ENCODE measurements around the gene CHCHD3.

CHCHD3 gene

DNA sequence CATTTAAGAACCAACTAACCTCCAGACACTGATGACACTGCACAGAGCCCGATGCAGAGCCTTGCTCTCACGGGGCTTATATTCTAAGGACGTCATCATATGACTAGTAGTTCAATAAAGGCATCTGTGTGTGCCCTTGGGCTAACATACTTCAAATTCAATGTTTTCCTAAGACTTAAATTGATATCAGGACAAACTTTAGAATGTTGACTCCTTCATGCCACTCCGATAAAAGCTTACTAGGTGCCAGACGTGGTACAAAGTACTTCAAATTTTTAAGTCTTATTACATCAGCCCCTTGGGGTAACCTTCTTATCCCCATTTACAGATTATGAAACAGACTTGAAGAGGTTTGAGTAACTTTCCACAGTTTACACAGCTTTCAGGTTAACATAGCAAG is 314.5 kb downstream of the CHCHD3 start:
- Mint-ChIP-seq H3K27me3 (peaks cover 29% of the 10 kb centered on the region), H3K4me1 (no peaks in the 10 kb centered on the region), H3K9me3 (peaks cover 13% of the 10 kb centered on the region), H3K4me3 (no peak overlapping the region), H3K36me3 (ENCODE audit: insufficient read depth) (no peaks in the 10 kb centered on the region), H3K27ac (ENCODE audit: low read depth) (no peak overlapping the region)
- ATAC-seq (replicated peaks; ENCODE audit: extremely low read depth, poor library complexity, severe bottlenecking) (no peak), DNase-seq (ENCODE audit: low spot score in 2 of 2) (no peak)

DNA sequence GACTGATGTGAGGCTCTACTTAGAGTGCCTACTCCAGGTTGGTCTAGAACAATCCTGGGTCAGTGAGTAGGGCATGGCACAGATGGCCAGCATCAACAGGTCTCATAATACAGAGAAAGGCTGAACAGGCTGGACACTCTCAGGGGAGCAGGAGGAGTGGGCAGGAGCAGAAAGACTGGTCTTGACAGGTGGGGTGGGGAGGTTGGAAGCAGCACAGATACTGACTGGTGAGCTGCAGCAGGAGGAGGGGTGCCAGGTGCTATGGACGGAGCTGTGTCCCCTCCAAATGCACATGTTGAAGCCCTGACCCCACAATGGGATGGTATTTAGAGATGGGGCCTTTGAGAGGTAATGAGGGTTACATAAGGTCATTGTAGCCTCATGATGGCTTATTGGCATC is 315.2 kb downstream of the CHCHD3 start:
- no peaks in the 10 kb centered on the region for H3K36me3 Mint-ChIP-seq (ENCODE audit: insufficient read depth)
- peaks cover 13% of the 10 kb centered on the region for H3K9me3 Mint-ChIP-seq
- H3K27me3 Mint-ChIP-seq = peaks cover 29% of the 10 kb centered on the region
- H3K4me3 Mint-ChIP-seq = no peak overlapping the region
- ATAC-seq (replicated peaks; ENCODE audit: extremely low read depth, poor library complexity, severe bottlenecking) (no peak), DNase-seq (ENCODE audit: low spot score in 2 of 2) (no peak)
- H3K27ac Mint-ChIP-seq (ENCODE audit: low read depth) = no peak overlapping the region
- no peaks in the 10 kb centered on the region for H3K4me1 Mint-ChIP-seq

GRCh38 chr7:132765861-132766260 is 316.0 kb downstream of the CHCHD3 start:
- peaks cover 13% of the 10 kb centered on the region for H3K9me3 Mint-ChIP-seq
- peaks cover 28% of the 10 kb centered on the region for H3K27me3 Mint-ChIP-seq
- no peak overlapping the region for H3K4me3 Mint-ChIP-seq
- no peak overlapping the region for H3K27ac Mint-ChIP-seq (ENCODE audit: low read depth)
- no peak for ATAC-seq (replicated peaks; ENCODE audit: extremely low read depth, poor library complexity, severe bottlenecking)
- no peaks in the 10 kb centered on the region for H3K36me3 Mint-ChIP-seq (ENCODE audit: insufficient read depth)
- no peaks in the 10 kb centered on the region for H3K4me1 Mint-ChIP-seq
- DNase-seq (ENCODE audit: low spot score in 2 of 2) = no peak

GRCh38 chr7:132764762-132765161 is 317.1 kb downstream of the CHCHD3 start:
- peaks cover 17% of the 10 kb centered on the region for H3K27me3 Mint-ChIP-seq
- H3K36me3 Mint-ChIP-seq (ENCODE audit: insufficient read depth) = no peaks in the 10 kb centered on the region
- no peak overlapping the region for H3K4me3 Mint-ChIP-seq
- no peaks in the 10 kb centered on the region for H3K4me1 Mint-ChIP-seq
- no peak overlapping the region for H3K27ac Mint-ChIP-seq (ENCODE audit: low read depth)
- DNase-seq (ENCODE audit: low spot score in 2 of 2) (no peak), ATAC-seq (replicated peaks; ENCODE audit: extremely low read depth, poor library complexity, severe bottlenecking) (no peak)
- H3K9me3 Mint-ChIP-seq = peaks cover 4% of the 10 kb centered on the region

GRCh38 chr7:132760866-132761265 is 321.0 kb downstream of the CHCHD3 start:
- H3K4me3 Mint-ChIP-seq = no peak overlapping the region
- DNase-seq (ENCODE audit: low spot score in 2 of 2) = no peak
- no peaks in the 10 kb centered on the region for H3K4me1 Mint-ChIP-seq
- no peak overlapping the region for H3K27ac Mint-ChIP-seq (ENCODE audit: low read depth)
- no peaks in the 10 kb centered on the region for H3K36me3 Mint-ChIP-seq (ENCODE audit: insufficient read depth)
- ATAC-seq (replicated peaks; ENCODE audit: extremely low read depth, poor library complexity, severe bottlenecking) = no peak
- no peaks in the 10 kb centered on the region for H3K9me3 Mint-ChIP-seq
- H3K27me3 Mint-ChIP-seq = peaks cover 4% of the 10 kb centered on the region

- no peaks in the 10 kb centered on the region for H3K27me3 Mint-ChIP-seq
- H3K27ac Mint-ChIP-seq (ENCODE audit: low read depth) = no peak overlapping the region
- no peaks in the 10 kb centered on the region for H3K9me3 Mint-ChIP-seq
- no peaks in the 10 kb centered on the region for H3K4me1 Mint-ChIP-seq
- H3K4me3 Mint-ChIP-seq = no peak overlapping the region
- DNase-seq (ENCODE audit: low spot score in 2 of 2) (no peak), ATAC-seq (replicated peaks; ENCODE audit: extremely low read depth, poor library complexity, severe bottlenecking) (no peak)
- no peaks in the 10 kb centered on the region for H3K36me3 Mint-ChIP-seq (ENCODE audit: insufficient read depth)
Measured at GRCh38 chr7:132760244-132760623, 321.7 kb downstream of the CHCHD3 start.

GRCh38 chr7:132759482-132760243 is 322.2 kb downstream of the CHCHD3 start:
- Mint-ChIP-seq H3K4me3 (no peak overlapping the region), H3K9me3 (no peaks in the 10 kb centered on the region), H3K27ac (ENCODE audit: low read depth) (no peak overlapping the region), H3K27me3 (no peaks in the 10 kb centered on the region), H3K4me1 (no peaks in the 10 kb centered on the region), H3K36me3 (ENCODE audit: insufficient read depth) (no peaks in the 10 kb centered on the region)
- ATAC-seq (replicated peaks; ENCODE audit: extremely low read depth, poor library complexity, severe bottlenecking) = no peak
- DNase-seq (ENCODE audit: low spot score in 2 of 2) = no peak

DNA sequence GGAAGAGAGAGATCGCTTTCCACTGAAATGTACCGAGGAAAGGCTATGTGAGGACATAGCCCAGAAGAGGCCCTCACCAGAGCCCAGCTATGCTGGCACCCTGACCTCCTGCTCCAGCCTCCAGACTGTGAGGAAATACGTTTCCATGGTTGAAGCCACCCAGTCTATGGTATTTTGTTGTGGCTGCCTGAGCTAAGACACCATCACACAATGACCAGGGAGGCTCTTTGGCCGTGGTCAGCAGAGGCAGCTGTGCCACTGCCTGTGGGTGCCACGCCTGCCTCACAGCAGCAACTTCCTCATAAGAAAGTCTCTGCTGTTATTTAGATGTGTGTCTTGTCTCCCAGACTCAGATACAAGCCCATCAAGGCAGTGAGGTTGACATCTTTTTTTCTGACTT is 322.9 kb downstream of the CHCHD3 start:
- Mint-ChIP-seq H3K36me3 (ENCODE audit: insufficient read depth) (no peaks in the 10 kb centered on the region), H3K9me3 (no peaks in the 10 kb centered on the region), H3K4me3 (no peak overlapping the region), H3K27me3 (no peaks in the 10 kb centered on the region), H3K4me1 (no peaks in the 10 kb centered on the region), H3K27ac (ENCODE audit: low read depth) (no peak overlapping the region)
- ATAC-seq (replicated peaks; ENCODE audit: extremely low read depth, poor library complexity, severe bottlenecking) = no peak
- DNase-seq (ENCODE audit: low spot score in 2 of 2) = no peak

DNA sequence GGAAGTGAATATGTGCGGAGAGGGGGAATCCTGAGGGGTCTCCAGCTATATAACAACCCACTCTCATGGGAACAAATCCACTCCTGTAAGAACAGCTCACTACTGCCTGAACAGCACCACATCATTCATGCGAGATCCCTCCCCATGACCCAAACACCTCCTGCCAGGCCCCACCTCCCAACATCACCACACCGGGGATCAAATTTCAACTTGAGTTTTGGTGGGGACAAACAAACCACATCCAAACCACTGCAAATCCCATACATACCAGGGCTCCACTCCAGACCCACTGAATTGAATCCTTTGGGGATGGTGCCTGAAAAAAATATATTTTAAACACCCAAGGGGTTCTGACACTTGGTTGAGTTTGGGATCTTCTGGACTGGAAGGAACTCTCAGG is 324.1 kb downstream of the CHCHD3 start:
- Mint-ChIP-seq H3K4me3 (no peak overlapping the region), H3K36me3 (ENCODE audit: insufficient read depth) (no peaks in the 10 kb centered on the region), H3K9me3 (no peaks in the 10 kb centered on the region), H3K27me3 (no peaks in the 10 kb centered on the region), H3K4me1 (no peaks in the 10 kb centered on the region), H3K27ac (ENCODE audit: low read depth) (no peak overlapping the region)
- DNase-seq (ENCODE audit: low spot score in 2 of 2) (no peak), ATAC-seq (replicated peaks; ENCODE audit: extremely low read depth, poor library complexity, severe bottlenecking) (no peak)

DNA sequence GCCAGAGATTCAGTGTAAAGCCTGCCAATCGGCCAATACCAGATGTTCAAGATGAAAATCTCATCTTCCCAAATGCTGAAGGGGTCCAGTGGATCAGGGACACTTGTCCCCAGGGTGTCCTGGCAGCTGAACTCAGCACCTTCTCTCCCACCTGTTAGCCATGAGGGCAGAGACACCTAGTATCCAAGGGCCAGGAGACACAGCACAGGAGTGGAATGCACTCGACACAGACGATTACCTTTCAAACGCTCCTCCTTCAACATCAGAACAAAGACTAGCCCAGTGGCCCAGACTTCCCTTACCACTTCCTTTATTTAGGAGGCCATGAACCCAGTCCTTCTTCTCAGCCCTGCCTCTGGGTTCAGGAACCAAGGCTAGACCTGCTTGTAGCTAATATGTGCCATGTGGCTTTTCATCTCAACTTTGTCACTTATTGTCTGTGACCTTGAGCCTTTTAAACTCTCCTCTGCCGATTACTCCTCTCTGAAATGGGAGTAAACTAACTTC is 325.4 kb downstream of the CHCHD3 start:
- Mint-ChIP-seq H3K4me1 (no peaks in the 10 kb centered on the region), H3K36me3 (ENCODE audit: insufficient read depth) (no peaks in the 10 kb centered on the region), H3K4me3 (no peak overlapping the region), H3K27me3 (no peaks in the 10 kb centered on the region), H3K27ac (ENCODE audit: low read depth) (no peak overlapping the region), H3K9me3 (no peaks in the 10 kb centered on the region)
- DNase-seq (ENCODE audit: low spot score in 2 of 2) (no peak), ATAC-seq (replicated peaks; ENCODE audit: extremely low read depth, poor library complexity, severe bottlenecking) (no peak)

GRCh38 chr7:132755538-132756483 is 326.1 kb downstream of the CHCHD3 start:
- Mint-ChIP-seq H3K4me1 (no peaks in the 10 kb centered on the region), H3K27ac (ENCODE audit: low read depth) (no peak overlapping the region), H3K4me3 (no peak overlapping the region), H3K9me3 (no peaks in the 10 kb centered on the region), H3K36me3 (ENCODE audit: insufficient read depth) (no peaks in the 10 kb centered on the region), H3K27me3 (peaks cover 3% of the 10 kb centered on the region)
- ATAC-seq (replicated peaks; ENCODE audit: extremely low read depth, poor library complexity, severe bottlenecking) (no peak), DNase-seq (ENCODE audit: low spot score in 2 of 2) (no peak)

- no peaks in the 10 kb centered on the region for H3K36me3 Mint-ChIP-seq (ENCODE audit: insufficient read depth)
- DNase-seq (ENCODE audit: low spot score in 2 of 2) (no peak), ATAC-seq (replicated peaks; ENCODE audit: extremely low read depth, poor library complexity, severe bottlenecking) (no peak)
- H3K4me3 Mint-ChIP-seq = no peak overlapping the region
- H3K27ac Mint-ChIP-seq (ENCODE audit: low read depth) = no peak overlapping the region
- H3K27me3 Mint-ChIP-seq = peaks cover 22% of the 10 kb centered on the region
- H3K4me1 Mint-ChIP-seq = no peaks in the 10 kb centered on the region
- H3K9me3 Mint-ChIP-seq = no peaks in the 10 kb centered on the region
Measured at GRCh38 chr7:132752431-132752830, 329.5 kb downstream of the CHCHD3 start.

DNA sequence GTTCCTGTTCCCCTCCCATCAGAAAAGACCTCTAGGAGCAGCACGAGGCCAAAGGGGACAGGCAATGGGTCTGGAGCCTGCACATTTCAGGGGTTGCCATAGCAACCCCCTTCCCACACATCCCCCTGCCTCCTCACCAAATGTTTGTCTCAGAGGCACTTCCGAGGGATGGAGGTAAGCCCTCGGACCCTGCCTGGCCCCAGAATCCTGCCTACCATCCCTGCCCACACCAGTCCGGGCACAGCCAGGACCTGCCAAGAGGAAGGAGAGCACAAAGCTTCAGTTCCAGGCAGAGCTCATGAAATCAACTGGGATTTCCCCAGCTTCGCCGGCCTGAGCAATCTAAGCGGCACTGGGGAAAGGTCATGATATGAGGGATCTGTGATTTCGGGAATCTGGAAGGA is 330.6 kb downstream of the CHCHD3 start:
- DNase-seq (ENCODE audit: low spot score in 2 of 2) (no peak), ATAC-seq (replicated peaks; ENCODE audit: extremely low read depth, poor library complexity, severe bottlenecking) (no peak)
- H3K4me1 Mint-ChIP-seq = no peaks in the 10 kb centered on the region
- peaks cover 22% of the 10 kb centered on the region for H3K27me3 Mint-ChIP-seq
- H3K4me3 Mint-ChIP-seq = no peak overlapping the region
- H3K36me3 Mint-ChIP-seq (ENCODE audit: insufficient read depth) = no peaks in the 10 kb centered on the region
- H3K9me3 Mint-ChIP-seq = no peaks in the 10 kb centered on the region
- no peak overlapping the region for H3K27ac Mint-ChIP-seq (ENCODE audit: low read depth)

Measured in central memory CD8-positive, alpha-beta T cell (primary cell).